WTC11 (cell line): ENCODE data around the gene NXPH4. TPM values are rescaled to one million over a fixed set of nuclear protein-coding genes. Genes with fewer than 3 reads are reported as not detected.
A peak's percentile ranks its signal among the peaks of the same experiment; 100 is the strongest.

Experiments
- ATAC-seq: fragments of 200-7000 bp; cut with Tn5 transposase; 2 replicates; pipeline ENCODE4 v1.10.0; 2021; ENCODE audit warnings: mild to moderate bottlenecking, moderate library complexity
- CTCF ChIA-PET: fragments of 300-600 bp; sonication (Branson Sonifier 250); formaldehyde crosslinking; loops from one replicate; lab custom pipeline; 2021; ENCODE audit warnings: antibody characterized with exemption; lab: Charles Lee
- POLR2A ChIA-PET: fragments of 350-600 bp; sonication (Branson Sonifier 250); formaldehyde crosslinking; loops from one replicate; lab custom pipeline; 2021; ENCODE audit warnings: antibody characterized with exemption; lab: Charles Lee
- DNase-seq: peaks from one replicate; pipeline ENCODE4 v3.0.0; 2021; ENCODE audit warnings: low spot score
- H3K27ac Mint-ChIP-seq: 2 replicates; pipeline ENCODE4 v1.8.0; 2021; ENCODE audit warnings: mixed read lengths
- H3K27me3 Mint-ChIP-seq: 2 replicates; pipeline ENCODE4 v1.8.0; 2021; ENCODE audit warnings: low read depth, mild to moderate bottlenecking, moderate library complexity, mixed read lengths
- H3K36me3 Mint-ChIP-seq: 2 replicates; pipeline ENCODE4 v1.8.0; 2021; ENCODE audit warnings: mixed read lengths
- H3K4me1 Mint-ChIP-seq: 2 replicates; pipeline ENCODE4 v1.8.0; 2022; ENCODE audit warnings: mixed read lengths
- H3K4me3 Mint-ChIP-seq: 2 replicates; pipeline ENCODE4 v1.8.0; 2021; ENCODE audit warnings: mild to moderate bottlenecking, moderate library complexity, mixed read lengths
- H3K9me3 Mint-ChIP-seq: 2 replicates; pipeline ENCODE4 v1.8.0; 2021; ENCODE audit warnings: mixed read lengths
- CDX4 ChIP-seq: fragments of 250-450 bp; sonication (Bioruptor Pico); IDR thresholded peaks from 2 replicates; pipeline ENCODE4 v1.9.0; 2021; ENCODE audit warnings: moderate library complexity, mild to moderate bottlenecking, inconsistent platforms, borderline replicate concordance
- E2F5 ChIP-seq: sonication (generic); formaldehyde crosslinking; IDR thresholded peaks from 2 replicates; pipeline ENCODE4 v1.8.1; 2022; ENCODE audit warnings: mild to moderate bottlenecking, moderate library complexity, missing genetic modification reagents
- ERG ChIP-seq: fragments of 250-450 bp; sonication (Bioruptor Pico); IDR thresholded peaks from 2 replicates; pipeline ENCODE4 v1.8.0; 2021; ENCODE audit warnings: mild to moderate bottlenecking
- ETV6 ChIP-seq: sonication (generic); formaldehyde crosslinking; IDR thresholded peaks from 2 replicates; pipeline ENCODE4 v1.8.1; 2022; ENCODE audit warnings: mild to moderate bottlenecking, missing genetic modification reagents
- FOXK1 ChIP-seq: sonication (generic); formaldehyde crosslinking; IDR thresholded peaks from 2 replicates; pipeline ENCODE4 v1.8.0; 2022; ENCODE audit warnings: mild to moderate bottlenecking, moderate library complexity, missing genetic modification reagents
- HMGXB4 ChIP-seq: sonication (generic); formaldehyde crosslinking; IDR thresholded peaks from 2 replicates; pipeline ENCODE4 v1.8.1; 2023; ENCODE audit warnings: mild to moderate bottlenecking, moderate library complexity, missing genetic modification reagents
- IRF1 ChIP-seq: sonication (generic); formaldehyde crosslinking; IDR thresholded peaks from 2 replicates; pipeline ENCODE4 v1.8.0; 2023; ENCODE audit warnings: missing genetic modification reagents
- NR3C1 ChIP-seq: sonication (generic); formaldehyde crosslinking; conservative IDR thresholded peaks from 2 replicates; pipeline ENCODE4 v1.8.1; 2023; ENCODE audit warnings: low read depth, mild to moderate bottlenecking, missing genetic modification reagents
- PRDM15 ChIP-seq: sonication (generic); formaldehyde crosslinking; IDR thresholded peaks from 2 replicates; pipeline ENCODE4 v1.8.0; 2022; ENCODE audit warnings: missing genetic modification reagents
- ZNF416 ChIP-seq: fragments of 250-450 bp; sonication (Bioruptor Pico); IDR thresholded peaks from 2 replicates; pipeline ENCODE4 v1.9.0; 2021; ENCODE audit warnings: mild to moderate bottlenecking, inconsistent platforms
- total RNA-seq: library from RNA; stranded (reverse); gene quantifications from 3 replicates; pipeline ENCODE4 v1.2.3, GENCODE V29; 2021

NXPH4 gene
- total RNA-seq, 1 experiment from 2014 or later, result 4.9 TPM

- no peak for TF ChIP-seq CDX4 (CRISPR knock-in tag)
- TF ChIP-seq ZNF416, result no peak
- TF ChIP-seq IRF1 (CRISPR knock-in tag), result no peak
- TF ChIP-seq FOXK1 (CRISPR knock-in tag), result no peak
- TF ChIP-seq ETV6 (CRISPR knock-in tag), result no peak
- TF ChIP-seq PRDM15 (CRISPR knock-in tag), result no peak
- no peak for TF ChIP-seq NR3C1 (CRISPR knock-in tag)
Measured at GRCh38 chr12:57220770-57221168, 4.2 kb downstream of the NXPH4 start (continued).

GRCh38 chr12:57221169-57221917 is 4.7 kb downstream of the NXPH4 start:
- Mint-ChIP-seq H3K36me3 (no peaks in the 10 kb centered on the region), H3K27me3 (peaks cover 94% of the 10 kb centered on the region), H3K4me1 (peaks cover 52% of the 10 kb centered on the region), H3K27ac (no peak overlapping the region), H3K4me3 (peak overlapping the region; percentile 51), H3K9me3 (no peaks in the 10 kb centered on the region)
- DNase-seq (no peak), ATAC-seq (no peak)
- TF ChIP-seq E2F5 (CRISPR knock-in tag) (0 out of 2 replicates have a peak, but pooled peaks have one; percentile 23), ERG (CRISPR knock-in tag) (no peak), HMGXB4 (CRISPR knock-in tag) (0 out of 2 replicates have a peak, but pooled peaks have one; percentile 21)
- ChIA-PET POLR2A (interaction anchor here (0.7 to 7.6 kb wide), 2 partner anchors 9 to 18 kb away, joined by 4 to 97 read pairs; a partner anchor contains a TSS), CTCF (interaction anchor here (1.1 to 10.4 kb wide), 3 partner anchors 9 to 238 kb away, joined by 3 to 660 read pairs (median 8); partner anchors contain the start of genes GLI1, SHMT2 and STAC3)
